Chondrocyte (in vitro differentiated cells): Measurements from ENCODE around the gene DCP2. TPM values are rescaled to one million over a fixed set of nuclear protein-coding genes. Genes with fewer than 3 reads are reported as not detected.
A peak's percentile ranks its signal among the peaks of the same experiment; 100 is the strongest.

Experiments
- DNase-seq: peaks from one replicate; pipeline ENCODE4 v3.0.0; 2021; ENCODE audit warnings: mixed read lengths, low spot score
- H3K27ac Mint-ChIP-seq: one replicate; pipeline ENCODE4 v1.8.0; 2021; ENCODE audit warnings: mild to moderate bottlenecking, moderate library complexity, mixed read lengths; ENCODE audit not compliant: unreplicated experiment
- H3K27me3 Mint-ChIP-seq: 2 replicates; pipeline ENCODE4 v1.8.0; 2021; ENCODE audit warnings: low read depth, mixed read lengths
- H3K36me3 Mint-ChIP-seq: 2 replicates; pipeline ENCODE4 v1.8.0; 2021; ENCODE audit warnings: low read depth, mixed read lengths
- H3K4me1 Mint-ChIP-seq: 2 replicates; pipeline ENCODE4 v1.8.0; 2021; ENCODE audit warnings: low read depth, mild to moderate bottlenecking, mixed read lengths
- H3K4me3 Mint-ChIP-seq: one replicate; pipeline ENCODE4 v1.8.0; 2021; ENCODE audit warnings: mild to moderate bottlenecking, moderate library complexity, mixed read lengths; ENCODE audit not compliant: unreplicated experiment
- H3K9me3 Mint-ChIP-seq: 2 replicates; pipeline ENCODE4 v1.8.0; 2021; ENCODE audit warnings: low read depth, mixed read lengths
- CTCF ChIP-seq: fragments of 200-600 bp; sonication (generic); IDR thresholded peaks from 2 replicates; pipeline ENCODE4 v1.5.0; 2021; ENCODE audit warnings: antibody characterized with exemption, mild to moderate bottlenecking, moderate library complexity
- total RNA-seq: library from RNA; stranded (reverse); gene quantifications from 3 replicates; pipeline ENCODE4 v1.2.1, GENCODE V29; 2021

Gene DCP2
- total RNA-seq, 1 donor from 2014 or later: 40.1 TPM

GRCh38 chr5:113027431-113027830 is 50.8 kb downstream of the DCP2 start:
- Mint-ChIP-seq H3K4me3 (no peak overlapping the region), H3K27ac (no peak overlapping the region), H3K27me3 (no peaks in the 10 kb centered on the region), H3K36me3 (peaks cover 21% of the 10 kb centered on the region), H3K9me3 (no peaks in the 10 kb centered on the region), H3K4me1 (peaks cover 14% of the 10 kb centered on the region)
- no peak for TF ChIP-seq CTCF
- no peak for DNase-seq

- no peak for TF ChIP-seq CTCF
- Mint-ChIP-seq H3K27ac (peak overlapping the region; percentile 1), H3K4me1 (peaks cover 14% of the 10 kb centered on the region), H3K4me3 (no peak overlapping the region), H3K9me3 (no peaks in the 10 kb centered on the region), H3K36me3 (peaks cover 12% of the 10 kb centered on the region), H3K27me3 (no peaks in the 10 kb centered on the region)
- DNase-seq: no peak
Measured at GRCh38 chr5:113029614-113030013, 53.0 kb downstream of the DCP2 start.

GRCh38 chr5:113031104-113031503 is 54.5 kb downstream of the DCP2 start:
- H3K9me3 Mint-ChIP-seq: no peaks in the 10 kb centered on the region
- no peak for TF ChIP-seq CTCF

GRCh38 chr5:113031557-113031956 is 55.0 kb downstream of the DCP2 start:
- TF ChIP-seq CTCF: no peak
- Mint-ChIP-seq H3K9me3 (no peaks in the 10 kb centered on the region), H3K27me3 (no peaks in the 10 kb centered on the region), H3K4me3 (no peak overlapping the region), H3K4me1 (peaks cover 14% of the 10 kb centered on the region), H3K27ac (no peak overlapping the region), H3K36me3 (peaks cover 12% of the 10 kb centered on the region)
- no peak for DNase-seq

More at GRCh38 chr5:113031104-113031503, 54.5 kb downstream of the DCP2 start:
- Mint-ChIP-seq H3K27me3 (no peaks in the 10 kb centered on the region), H3K4me3 (no peak overlapping the region), H3K36me3 (peaks cover 12% of the 10 kb centered on the region), H3K27ac (no peak overlapping the region), H3K4me1 (peaks cover 14% of the 10 kb centered on the region)
- DNase-seq: no peak

- Mint-ChIP-seq H3K4me1 (peaks cover 14% of the 10 kb centered on the region), H3K9me3 (no peaks in the 10 kb centered on the region), H3K4me3 (no peak overlapping the region), H3K27ac (no peak overlapping the region), H3K27me3 (no peaks in the 10 kb centered on the region), H3K36me3 (peaks cover 9% of the 10 kb centered on the region)
- TF ChIP-seq CTCF: no peak
- DNase-seq: no peak
Measured at GRCh38 chr5:113034182-113034773, 57.7 kb downstream of the DCP2 start.
